ENCODE results near the gene SLC9A1. TPM values are rescaled to one million over a fixed set of nuclear protein-coding genes. Genes with fewer than 3 reads are reported as not detected.

Gene SLC9A1
- total and polyA plus RNA-seq, 2 of the 8 experiments (the other 6 are each of a cell fraction or from before 2014, with no cell fraction given): 11.3 to 25.1 TPM

GRCh38 chr1:27065999-27066630 lies 88.8 kb downstream of the SLC9A1 start:
- no peak overlapping the region for H2BK5ac ChIP-seq (ENCODE audit: low read depth, low read length)
- H2BK120ac ChIP-seq (replicated peaks; ENCODE audit: low read depth, low read length): no peak overlapping the region
- no peak overlapping the region for H4K8ac ChIP-seq (ENCODE audit: extremely low read depth, insufficient read depth, low read length)
- 96% methylated on average over 5 of the region's 5 CpGs; no CpG with 5 or more reads in 1 of the 2 experiments for WGBS, 2 experiments (ENCODE audit: extremely low coverage in 1 of 2, insufficient coverage in 1 of 2, insufficient read length in 1 of 2, insufficient replicate concordance in 2 of 2, low coverage in 1 of 2, low lambda C conversion rate in 2 of 2, missing lambda C conversion rate in 1 of 2)
- no peaks in the 10 kb centered on the region for H3K23me2 ChIP-seq (ENCODE audit: low read depth, low read length)
- peaks cover 0 to 7% of the 10 kb centered on the region in 2 experiments; a peak in 1 of 4 replicates for H3K9me3 ChIP-seq (ENCODE audit: insufficient read depth in 2 of 2, low read depth in 1 of 2, low read length in 1 of 2)
- H3K9ac ChIP-seq (replicated peaks in 1 of 4; ENCODE audit: extremely low read depth in 1 of 4, low read depth in 3 of 4, low read length in 3 of 4): no peak overlapping the region
- H3K79me2 ChIP-seq (ENCODE audit: control insufficient read depth in 1 of 2, insufficient read depth in 2 of 2, low read length in 2 of 2): no peaks in the 10 kb centered on the region
- H3K4ac ChIP-seq (replicated peaks; ENCODE audit: insufficient read length, low read depth, low read length): no peak overlapping the region
- no peak overlapping the region for H2BK15ac ChIP-seq (ENCODE audit: low read length)
- no peak overlapping the region for H2AFZ ChIP-seq (ENCODE audit: low read length)
- no peak overlapping the region for H3K23ac ChIP-seq (ENCODE audit: insufficient read length)
- H3K27ac ChIP-seq (ENCODE audit: low read depth, low read length): no peak overlapping the region
- H3K14ac ChIP-seq (ENCODE audit: insufficient read length): no peak overlapping the region
- DNase-seq (ENCODE audit: low read depth in 1 of 2, low spot score in 2 of 2): no peak
- no peak overlapping the region for H3K18ac ChIP-seq (ENCODE audit: extremely low read depth, low read length)
- no peak overlapping the region for H3K56ac ChIP-seq (replicated peaks; ENCODE audit: insufficient read length, low read depth, low read length)
- POLR2A ChIA-PET (ENCODE audit: partially characterized antibody): interaction anchor here (0.7 to 4.0 kb wide), 2 partner anchors 8 to 766 kb away, joined by 3 to 12 read pairs; no protein-coding TSS in a partner anchor
- no peak overlapping the region for H4K5ac ChIP-seq (ENCODE audit: insufficient read length, low read depth, low read length)
- peaks cover 0 to 6% (median 4%) of the 10 kb centered on the region in 4 experiments; a peak in 5 of 7 replicates for H3K4me1 ChIP-seq (replicated peaks in 1 of 4; ENCODE audit: control insufficient read depth in 3 of 4, insufficient read depth in 4 of 4, low read length in 3 of 4)
- H3K36me3 ChIP-seq (ENCODE audit: control insufficient read depth in 2 of 4, insufficient read depth in 4 of 4, low read length in 3 of 4): peaks cover 0 to 5% (median 0%) of the 10 kb centered on the region in 4 experiments; a peak in 1 of 8 replicates
- H3K27me3 ChIP-seq (replicated peaks in 1 of 4; ENCODE audit: control insufficient read depth in 3 of 4, extremely low read depth in 1 of 4, insufficient read depth in 3 of 4, low read length in 3 of 4): no peaks in the 10 kb centered on the region
- CTCF ChIA-PET (ENCODE audit: partially characterized antibody): interaction anchor here (0.7 to 1.1 kb wide), 4 partner anchors 8 to 70 kb away, joined by 3 to 7 read pairs (median 4); no protein-coding TSS in a partner anchor
- H2BK20ac ChIP-seq (ENCODE audit: low read length): no peak overlapping the region
- H2BK12ac ChIP-seq (ENCODE audit: low read depth, low read length): no peak overlapping the region
- H2AK5ac ChIP-seq (ENCODE audit: low read depth, low read length): no peak overlapping the region
- no peak overlapping the region for H3K4me2 ChIP-seq (ENCODE audit: insufficient read depth in 1 of 2, low read depth in 2 of 2, low read length in 2 of 2)
- H3K79me1 ChIP-seq (ENCODE audit: low read depth, low read length): no peaks in the 10 kb centered on the region
- no peak overlapping the region for H3K4me3 ChIP-seq (ENCODE audit: extremely low read depth in 1 of 4, insufficient read depth in 2 of 4, low read depth in 3 of 4, low read length in 4 of 4)
- no peak for FAIRE-seq
- H4K91ac ChIP-seq (replicated peaks; ENCODE audit: insufficient read length, low read length): no peak overlapping the region
- H4K20me1 ChIP-seq (replicated peaks in 1 of 2; ENCODE audit: control insufficient read depth in 1 of 2, insufficient read depth in 2 of 2, low read length in 2 of 2): no peaks in the 10 kb centered on the region
- TF ChIP-seq HDAC6 (IDR thresholded peaks at IDR 0.05; ENCODE audit: low read depth, low read length) (no peak), CBX5 (IDR thresholded peaks at IDR 0.05; ENCODE audit: low read depth, low read length) (no peak), TAF1 (IDR thresholded peaks at IDR 0.05; ENCODE audit: low read depth, low read length) (no peak), SRF (IDR thresholded peaks at IDR 0.05; ENCODE audit: low read depth, low read length) (no peak), GTF2F1 (IDR thresholded peaks at IDR 0.05; ENCODE audit: borderline replicate concordance, low read depth, low read length) (no peak), BRCA1 (IDR thresholded peaks at IDR 0.05; ENCODE audit: low read depth, low read length) (no peak), RNF2 (IDR thresholded peaks at IDR 0.05; ENCODE audit: borderline replicate concordance, low read depth, low read length, missing control alignments, poor library complexity, severe bottlenecking) (no peak), CTBP2 (IDR thresholded peaks at IDR 0.05; ENCODE audit: borderline replicate concordance, insufficient read depth, insufficient read length, low read length) (no peak), NRF1 (IDR thresholded peaks at IDR 0.05; ENCODE audit: low read depth, low read length) (no peak)
- TF ChIP-seq, protein P1, sequence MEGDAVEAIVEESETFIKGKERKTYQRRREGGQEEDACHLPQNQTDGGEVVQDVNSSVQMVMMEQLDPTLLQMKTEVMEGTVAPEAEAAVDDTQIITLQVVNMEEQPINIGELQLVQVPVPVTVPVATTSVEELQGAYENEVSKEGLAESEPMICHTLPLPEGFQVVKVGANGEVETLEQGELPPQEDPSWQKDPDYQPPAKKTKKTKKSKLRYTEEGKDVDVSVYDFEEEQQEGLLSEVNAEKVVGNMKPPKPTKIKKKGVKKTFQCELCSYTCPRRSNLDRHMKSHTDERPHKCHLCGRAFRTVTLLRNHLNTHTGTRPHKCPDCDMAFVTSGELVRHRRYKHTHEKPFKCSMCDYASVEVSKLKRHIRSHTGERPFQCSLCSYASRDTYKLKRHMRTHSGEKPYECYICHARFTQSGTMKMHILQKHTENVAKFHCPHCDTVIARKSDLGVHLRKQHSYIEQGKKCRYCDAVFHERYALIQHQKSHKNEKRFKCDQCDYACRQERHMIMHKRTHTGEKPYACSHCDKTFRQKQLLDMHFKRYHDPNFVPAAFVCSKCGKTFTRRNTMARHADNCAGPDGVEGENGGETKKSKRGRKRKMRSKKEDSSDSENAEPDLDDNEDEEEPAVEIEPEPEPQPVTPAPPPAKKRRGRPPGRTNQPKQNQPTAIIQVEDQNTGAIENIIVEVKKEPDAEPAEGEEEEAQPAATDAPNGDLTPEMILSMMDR (IDR thresholded peaks at IDR 0.05; ENCODE audit: control extremely low read depth in 1 of 3, insufficient read depth in 1 of 3, low read depth in 1 of 3, low read length in 3 of 3): no peak

Measured in H1 (cell line).